OCI-M2 (cell line): Measurements from ENCODE around the gene ROBO4.

Source experiments
- DNase-seq: peaks from one replicate; lab custom pipeline; 2025; ENCODE audit not compliant: unreplicated experiment; lab: John Stamatoyannopoulos, UW

ROBO4 gene

DNA sequence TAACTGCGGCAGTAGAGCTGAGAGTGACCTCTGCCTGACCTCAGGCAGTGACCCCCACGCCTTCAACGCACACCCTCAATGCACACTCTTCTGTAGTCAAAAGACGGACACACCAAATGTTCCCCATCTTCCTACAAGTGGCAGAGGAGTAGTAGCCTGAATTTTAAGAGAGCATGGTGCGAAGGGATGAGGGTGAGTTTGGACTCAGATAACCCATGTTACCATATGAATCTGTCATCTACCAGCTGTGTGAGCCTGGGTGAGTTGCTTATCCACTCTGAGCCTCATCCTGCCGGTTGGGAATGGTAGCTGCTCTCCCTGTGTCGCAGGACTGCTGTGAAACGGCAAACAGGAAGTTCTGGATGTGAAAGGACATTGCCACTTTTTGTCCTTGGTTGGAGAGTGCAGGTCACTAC is 53.0 kb downstream of the ROBO4 start:
- no peak for DNase-seq

DNA sequence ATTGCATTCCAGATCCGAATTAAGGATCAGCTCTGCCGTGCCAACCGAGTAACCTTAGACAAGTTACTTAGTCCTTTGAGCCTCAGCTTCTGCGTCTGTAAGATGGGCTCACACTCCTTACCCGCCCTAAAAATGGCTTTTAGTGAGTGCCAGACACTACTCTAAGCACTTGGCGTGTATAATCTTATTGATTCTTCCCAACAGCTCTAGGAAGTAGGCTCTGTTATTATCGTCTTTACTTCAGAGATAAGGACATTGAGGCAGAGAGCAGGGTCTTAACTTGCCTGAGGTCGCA is 54.1 kb downstream of the ROBO4 start:
- no peak for DNase-seq

DNA sequence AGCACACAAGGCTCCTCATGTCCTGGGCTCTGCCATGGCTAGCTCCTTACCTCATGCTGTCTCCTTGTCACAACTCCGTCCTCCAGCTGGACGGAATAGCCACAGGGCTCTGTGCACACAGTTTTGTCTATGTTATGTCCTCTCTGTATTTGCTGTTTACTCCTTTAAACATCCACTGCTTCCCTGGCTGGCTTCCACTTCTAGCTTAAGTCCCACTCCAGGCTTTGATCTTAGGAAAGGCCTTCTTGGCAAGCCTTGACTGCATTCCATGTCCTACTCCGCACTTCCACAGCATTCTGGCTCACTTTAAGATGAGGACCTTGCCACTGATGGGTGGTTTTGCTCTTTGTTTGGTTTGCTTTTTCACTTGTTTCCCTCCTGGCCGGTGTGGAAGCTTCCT is 55.4 kb downstream of the ROBO4 start:
- DNase-seq = no peak

GRCh38 chr11:124841840-124842239 is 55.8 kb downstream of the ROBO4 start:
- DNase-seq = no peak

DNA sequence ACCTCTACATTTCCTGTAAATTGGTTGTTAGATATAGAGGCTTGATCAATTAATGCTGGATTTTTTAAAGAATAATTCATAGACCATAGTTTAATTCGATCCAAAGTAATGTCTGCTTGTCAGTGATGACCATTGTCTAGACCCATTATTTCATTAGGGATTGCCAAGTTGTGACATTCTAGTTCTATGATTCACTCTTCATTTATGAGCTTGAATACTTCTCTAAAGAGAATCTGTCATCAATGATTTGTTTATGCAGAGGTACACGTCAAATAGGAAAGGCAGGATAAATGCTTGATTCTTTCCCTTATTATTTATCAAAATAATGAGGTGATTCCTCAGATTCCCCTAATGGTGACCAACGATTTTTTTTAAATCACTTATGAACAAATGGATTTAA is 56.5 kb downstream of the ROBO4 start:
- no peak for DNase-seq

DNA sequence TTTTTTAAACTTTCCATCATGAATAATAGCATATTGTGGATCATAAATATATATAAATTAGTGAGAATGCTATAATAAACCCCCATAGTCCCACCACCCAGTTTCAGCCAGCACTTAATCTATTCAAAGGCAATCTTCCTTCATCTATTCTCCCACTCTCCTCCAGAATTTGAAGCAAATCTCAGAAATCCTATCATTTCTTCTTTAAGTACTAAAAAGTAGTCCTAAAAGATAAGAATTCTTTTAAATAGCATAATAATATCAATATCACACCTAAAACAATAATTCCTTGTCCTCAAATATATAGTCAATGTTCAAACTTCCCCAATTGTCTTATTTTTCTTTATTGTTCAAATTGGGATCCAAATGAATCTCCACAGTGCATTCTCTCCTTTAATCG is 57.0 kb downstream of the ROBO4 start:
- no peak for DNase-seq

- DNase-seq = no peak
Observed at GRCh38 chr11:124839972-124840621, 57.6 kb downstream of the ROBO4 start.

- DNase-seq = no peak
Observed at GRCh38 chr11:124839128-124839971, 58.3 kb downstream of the ROBO4 start.

- DNase-seq = no peak
Observed at GRCh38 chr11:124838805-124839127, 58.9 kb downstream of the ROBO4 start.

GRCh38 chr11:124837491-124837856 is 60.2 kb downstream of the ROBO4 start:
- no peak for DNase-seq

GRCh38 chr11:124835918-124836317 is 61.7 kb downstream of the ROBO4 start:
- DNase-seq = no peak

- DNase-seq = no peak
Observed at GRCh38 chr11:124834526-124835180, 63.0 kb downstream of the ROBO4 start.
